Measurements from ENCODE around the gene SNAPC1.
A peak's percentile ranks its signal among the peaks of the same experiment; 100 is the strongest.

Gene SNAPC1

DNA sequence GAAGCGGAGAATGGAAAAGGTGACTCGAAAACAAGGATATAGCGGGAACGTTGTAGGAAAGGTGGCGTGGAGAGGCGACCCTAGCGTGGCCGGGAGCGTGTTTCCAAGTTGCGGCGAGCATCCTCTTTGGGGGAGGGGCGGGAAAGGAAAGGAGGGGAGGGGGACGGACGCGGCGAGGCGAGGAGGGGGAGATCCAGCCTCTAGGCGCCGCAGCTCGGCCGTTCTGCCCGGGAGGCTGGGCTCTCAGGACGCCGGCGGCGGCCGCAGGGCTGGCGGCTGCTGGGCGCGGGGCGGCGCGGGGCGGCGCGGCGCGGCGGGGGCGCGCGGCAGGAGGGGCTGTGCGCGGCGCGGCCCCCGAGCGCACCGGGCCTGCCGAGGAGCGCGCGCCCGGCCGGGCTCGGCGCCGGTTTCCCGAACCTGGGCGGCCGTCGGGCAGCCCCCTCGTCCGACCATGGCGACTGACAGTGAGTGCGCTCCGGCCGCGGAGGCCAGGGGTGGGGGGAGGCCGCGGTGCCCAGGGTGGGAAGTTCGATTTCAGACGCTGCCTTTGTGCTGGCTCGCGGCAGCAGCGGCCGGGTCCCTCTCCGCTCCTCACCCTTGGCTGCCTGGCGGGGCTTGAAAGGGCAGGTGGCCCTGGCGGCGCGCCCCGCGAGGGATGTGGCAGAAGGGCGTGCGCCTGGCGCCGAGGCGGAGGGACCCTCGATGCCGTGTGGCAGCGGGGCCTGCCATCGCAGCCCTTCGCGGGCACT, 50.3 kb downstream of the SNAPC1 start, which contains the start of gene SYT16:
TSS of gene SYT16 (plus strand) at position 357 of the 749 bp plus-strand sequence.
- no peak for DNase-seq (ENCODE audit: low read depth)

DNA sequence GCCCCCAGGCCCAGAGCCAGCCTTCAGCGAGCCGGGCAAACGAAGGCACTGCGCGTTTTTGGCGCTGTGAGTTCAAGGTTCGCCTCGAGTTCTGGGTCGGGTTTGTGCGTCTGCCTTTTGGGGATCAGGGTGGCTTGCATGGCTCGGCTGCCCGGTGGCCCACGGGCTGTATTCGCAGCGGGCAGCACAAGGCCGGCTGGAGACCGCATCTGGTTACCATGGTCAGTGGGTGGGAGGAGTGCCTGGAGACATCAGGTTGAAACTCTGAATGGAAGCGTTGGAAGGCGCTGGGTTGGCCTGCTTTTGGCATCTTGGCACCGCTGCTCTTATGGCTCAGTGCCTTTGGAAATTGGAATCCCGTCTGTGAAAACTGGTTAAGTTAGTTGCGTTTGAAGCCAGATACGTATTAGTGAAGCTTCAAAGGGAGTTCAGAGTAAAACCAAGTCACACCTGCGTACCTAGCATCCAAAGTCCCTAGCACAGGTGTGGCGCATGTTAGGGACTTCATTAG, 50.9 kb downstream of the SNAPC1 start:
- DNase-seq (ENCODE audit: low read depth): no peak

DNA sequence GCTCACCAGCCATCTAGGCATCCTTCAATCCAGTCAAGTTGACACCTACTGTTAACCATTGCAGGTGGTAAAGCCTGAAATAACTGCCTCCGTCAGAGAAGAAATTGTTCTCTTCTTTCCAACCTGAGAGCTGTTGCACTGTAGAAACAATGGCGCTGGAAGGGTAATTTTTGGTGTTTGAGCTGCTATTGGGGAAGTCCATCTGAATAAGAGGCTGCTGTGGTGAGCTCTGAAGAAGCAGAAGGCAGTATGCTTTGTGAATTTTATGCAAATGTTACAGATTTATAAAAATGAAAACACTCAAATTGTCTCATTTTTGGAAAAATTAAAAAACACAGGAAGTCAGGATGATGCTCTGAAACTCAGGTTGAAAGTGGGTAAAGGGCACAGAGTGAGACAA, 60.2 kb downstream of the SNAPC1 start:
- no peak for DNase-seq (ENCODE audit: low read depth)

DNA sequence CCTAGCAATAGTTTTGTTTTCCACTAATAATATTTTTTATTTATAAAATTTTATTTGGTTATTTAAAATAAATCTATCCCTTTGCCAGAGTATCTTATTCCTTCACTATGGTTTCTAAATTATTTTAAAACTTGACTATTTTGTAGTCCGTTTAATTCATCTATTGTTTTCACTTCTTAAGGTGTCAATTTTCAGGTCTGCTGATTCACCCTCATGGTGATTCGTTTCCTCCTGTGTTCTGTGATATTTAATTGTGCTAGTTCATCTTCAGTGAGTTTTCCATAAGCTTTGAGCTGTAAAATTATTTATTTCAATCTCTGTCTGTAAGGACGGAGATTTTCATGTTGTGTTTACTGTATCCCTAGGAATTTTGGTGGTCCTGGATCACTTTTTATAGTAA, 70.6 kb downstream of the SNAPC1 start:
- DNase-seq (ENCODE audit: low read depth): no peak

DNA sequence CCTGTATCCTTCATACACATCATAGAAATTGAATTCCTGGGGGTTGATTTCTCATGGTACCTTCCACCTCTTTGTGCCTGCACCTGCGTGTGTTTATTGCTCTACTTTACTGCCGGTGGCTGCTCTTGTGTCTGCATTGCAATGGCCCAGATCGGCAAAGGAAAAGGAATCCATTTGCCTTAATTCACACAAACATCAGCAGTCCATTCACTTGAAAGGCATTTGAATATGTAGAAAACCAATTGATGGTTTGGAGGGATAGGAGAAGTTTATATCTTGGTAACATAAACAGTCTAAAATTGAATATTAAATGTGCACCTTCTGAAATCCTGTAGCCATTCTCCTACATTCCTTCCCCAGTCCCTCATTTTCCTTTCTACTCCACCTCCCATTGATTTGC, 74.0 kb downstream of the SNAPC1 start:
- DNase-seq (ENCODE audit: low read depth): no peak

DNA sequence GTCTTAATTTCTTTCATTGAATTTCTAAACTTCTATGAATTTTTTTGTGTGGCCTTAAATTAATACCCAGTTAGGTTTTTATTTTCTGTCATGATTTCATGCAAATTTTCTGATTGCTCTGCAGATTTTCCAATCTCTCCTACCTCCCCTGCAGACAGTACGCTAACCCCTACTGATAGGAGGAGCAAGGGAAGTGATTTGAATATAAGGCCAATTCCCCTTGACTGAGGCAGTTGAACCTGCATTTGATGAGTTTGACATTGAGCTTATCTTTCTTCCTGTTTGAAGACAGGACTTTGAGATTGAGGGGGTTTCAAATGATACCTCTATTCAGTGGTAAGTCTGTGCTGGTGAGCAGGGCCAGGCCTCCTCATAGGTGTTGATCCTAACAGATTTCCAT, 74.6 kb downstream of the SNAPC1 start:
- no peak for DNase-seq (ENCODE audit: low read depth)

DNA sequence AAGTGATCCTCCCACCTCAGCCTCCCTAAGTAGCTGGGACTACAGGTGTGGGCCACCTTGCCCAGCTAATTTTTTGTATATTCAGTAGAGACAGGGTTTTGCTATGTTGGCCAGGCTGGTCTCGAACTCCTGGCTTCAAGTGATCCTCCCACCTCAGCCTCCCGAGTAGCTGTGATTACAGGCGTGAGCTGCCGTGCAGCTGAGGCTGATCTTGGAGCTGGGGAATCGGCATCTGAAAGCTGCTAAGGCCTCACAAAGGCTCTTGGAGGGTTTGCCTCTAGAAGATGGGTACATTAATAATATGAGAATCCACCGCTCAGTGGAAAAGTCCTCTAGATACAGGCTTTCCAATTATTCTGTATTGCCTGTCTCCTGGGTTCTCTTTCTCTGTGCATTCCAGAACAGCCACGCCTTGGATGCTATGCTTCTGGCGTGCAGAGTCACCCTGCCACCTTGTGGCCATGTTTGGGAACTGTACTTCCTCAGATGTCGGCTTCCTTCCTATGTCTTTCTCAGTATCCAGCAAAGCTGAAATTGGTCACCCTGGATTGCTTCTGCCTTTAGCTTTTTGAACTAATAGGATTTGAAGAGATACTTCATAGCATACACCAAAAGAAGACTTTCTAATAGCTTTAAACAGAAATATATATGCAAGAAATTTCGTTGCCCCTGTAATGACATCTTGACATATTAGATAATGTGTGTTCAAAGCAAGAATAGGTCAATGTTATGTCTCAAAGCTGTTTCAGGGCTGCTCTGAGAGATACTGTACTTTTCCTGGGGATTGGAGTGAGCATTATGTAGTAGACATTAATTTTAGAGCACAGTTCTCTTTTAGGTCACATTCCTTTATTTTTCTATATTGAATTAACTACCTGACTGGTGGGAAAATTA, 75.4 kb downstream of the SNAPC1 start:
- DNase-seq (ENCODE audit: low read depth): peak; percentile 52

DNA sequence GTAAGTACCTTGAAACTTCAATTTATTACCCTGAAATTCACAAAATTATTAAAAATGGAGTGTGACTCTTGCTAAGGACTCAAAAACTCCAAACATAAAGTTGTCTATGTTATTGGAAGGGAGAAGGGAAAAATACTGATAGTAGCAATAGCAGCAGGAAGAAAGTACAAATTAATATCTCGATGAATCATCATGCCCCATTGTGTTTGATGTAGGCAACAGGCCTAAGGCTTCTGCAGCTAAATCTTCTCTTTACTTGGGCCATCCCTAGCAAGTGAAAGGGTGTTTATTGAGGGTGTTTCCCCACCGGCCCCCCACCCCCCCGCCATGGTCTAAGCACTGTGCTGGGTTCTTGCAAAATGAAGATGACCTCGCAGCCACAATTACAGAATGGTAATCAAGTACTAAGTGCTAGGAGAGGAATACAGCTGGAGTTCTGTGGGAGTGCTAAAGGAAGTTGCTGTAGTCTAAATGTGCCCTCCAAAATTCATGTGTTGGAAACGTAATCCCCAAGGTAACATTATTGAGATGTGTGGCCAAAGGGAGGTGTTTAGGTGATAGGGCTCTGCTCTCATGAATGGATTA, 76.5 kb downstream of the SNAPC1 start:
- DNase-seq (ENCODE audit: low read depth): no peak

DNA sequence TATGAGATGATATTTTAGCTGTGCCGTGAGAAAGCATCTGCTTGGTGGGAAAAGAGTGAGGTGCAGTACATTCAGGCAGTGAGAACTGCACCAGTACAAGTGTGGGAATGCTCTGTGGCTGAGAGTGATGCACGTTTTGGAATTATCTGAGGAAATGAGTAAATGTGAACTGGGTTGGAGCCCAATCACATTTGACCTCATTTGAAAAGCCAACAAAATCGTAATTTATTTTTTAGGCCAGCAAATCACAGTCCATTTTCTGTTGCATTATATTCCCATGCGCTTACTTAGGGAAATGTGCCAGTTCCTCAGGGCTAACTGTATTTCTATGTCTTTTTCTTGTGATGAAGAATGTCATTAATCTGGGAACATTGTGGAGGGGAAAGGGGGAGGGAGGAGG, 77.3 kb downstream of the SNAPC1 start:
- no peak for DNase-seq (ENCODE audit: low read depth)

DNA sequence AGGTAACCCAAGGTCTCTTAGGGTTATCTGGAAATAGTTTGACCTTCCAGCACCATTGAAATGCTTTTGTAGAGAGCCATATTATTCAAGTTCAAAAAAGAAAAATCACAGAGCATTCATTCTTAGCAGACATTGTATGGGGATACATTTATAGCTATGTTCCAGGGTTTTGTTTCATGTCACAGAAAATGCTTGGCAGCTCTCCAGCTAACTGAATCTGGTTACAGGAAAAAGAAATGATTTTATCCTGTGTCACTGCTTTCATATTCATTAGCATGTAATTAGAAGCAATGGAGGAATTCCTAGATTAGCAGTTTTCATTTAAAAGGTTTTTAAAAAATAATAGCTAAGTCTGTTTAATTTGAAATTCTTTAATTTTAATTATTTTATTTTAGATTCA, 78.9 kb downstream of the SNAPC1 start:
- no peak for DNase-seq (ENCODE audit: low read depth)
